Panc1 (cell line): ENCODE measurements around the gene PRKD1.

ENCODE experiments used
- CTCF ChIP-seq: fragments of 450-650 bp; IDR thresholded peaks from 2 replicates; pipeline ENCODE4 v1.5.1; 2017; ENCODE audit warnings: mild to moderate bottlenecking
- POLR2AphosphoS5 ChIP-seq: IDR thresholded peaks from 2 replicates; pipeline ENCODE4 v1.6.1; 2012; ENCODE audit warnings: mild to moderate bottlenecking, low read depth, low read length, moderate library complexity

DNA sequence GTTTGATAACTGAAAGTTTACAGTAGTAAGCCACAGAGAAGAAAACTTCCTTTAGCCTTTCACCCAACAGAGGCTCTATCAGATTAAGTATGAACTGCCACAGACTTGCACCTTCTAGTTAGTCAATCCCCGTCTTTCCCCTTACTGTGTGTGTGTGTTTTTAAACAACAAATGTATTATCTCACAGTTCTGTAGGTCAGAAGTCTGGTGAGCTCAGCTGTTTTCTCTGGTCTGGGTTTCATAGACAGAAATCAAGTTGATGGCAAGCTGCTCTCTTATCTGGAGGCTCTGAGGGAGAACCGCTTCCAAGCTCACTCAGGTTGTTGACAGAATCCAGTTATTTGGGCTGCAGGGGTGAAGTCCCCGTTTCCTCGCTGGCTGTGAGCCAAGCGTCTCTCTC lies 320.5 kb downstream of the PRKD1 start:
- TF ChIP-seq CTCF (no peak), POLR2AphosphoS5 (no peak)
